ENCODE data around the gene SV2C. TPM values are rescaled to one million over a fixed set of nuclear protein-coding genes. Genes with fewer than 3 reads are reported as not detected.

SV2C gene
- total and polyA plus RNA-seq, 4 experiments from 2014 or later, result 0.02 TPM; not detected in 3

DNA sequence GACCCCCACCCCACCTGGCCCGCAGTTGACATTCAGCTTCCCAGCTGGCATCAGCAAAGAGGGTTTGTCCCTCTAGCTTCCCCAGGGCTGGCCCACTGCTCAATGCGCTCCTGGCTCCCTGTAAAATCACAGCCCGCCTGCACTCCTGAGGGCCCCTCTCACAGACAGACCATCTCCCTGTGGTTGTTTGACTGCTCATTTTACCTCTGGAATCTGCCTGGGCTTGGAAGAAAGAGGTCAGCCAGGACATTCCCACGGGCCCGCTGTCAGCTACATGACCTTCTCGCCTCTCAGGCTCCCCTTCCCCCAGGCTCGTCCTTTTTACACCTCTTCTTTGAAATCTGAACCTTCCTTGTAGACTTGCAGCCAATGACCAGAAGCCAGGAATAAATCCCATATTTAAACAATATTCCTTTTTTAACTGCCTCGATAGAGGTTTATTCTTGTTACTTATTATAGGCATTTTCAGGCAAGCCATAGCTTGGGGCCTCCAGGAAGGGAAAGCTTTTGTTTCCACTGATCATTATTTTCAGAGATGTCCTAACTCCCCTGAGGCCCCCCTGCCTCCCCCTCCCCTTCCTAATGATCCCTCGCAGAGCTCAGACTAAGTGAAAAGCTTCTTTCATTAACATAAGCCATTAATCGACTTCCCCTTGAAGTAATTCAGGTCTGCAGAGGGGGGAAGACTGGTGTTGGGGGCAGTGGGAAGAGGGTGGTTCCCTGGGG is 243.6 kb downstream of the SV2C start:
- intact Hi-C loops (cut with micrococcal nuclease), result loop anchor here (1.0 to 5.0 kb wide), 2 partner anchors 76 to 146 kb away; no protein-coding TSS in a partner anchor
- POLR2A ChIA-PET (ENCODE audit: partially characterized antibody), result interaction anchor here (0.8 to 5.8 kb wide), 25 partner anchors 8 to 1392 kb away, joined by 3 to 95 read pairs (median 6); partner anchors contain the start of gene IQGAP2
- Mint-ChIP-seq H3K4me1 (peaks cover 60 to 87% (median 72%) of the 10 kb centered on the region in 4 donors), H3K4me3 (peak overlapping the region; percentile 18 to 84 (median 74)), H3K27me3 (no peaks in the 10 kb centered on the region), H3K27ac (peak overlapping the region; percentile 91 to 97 (median 94)), H3K9me3 (peaks cover 0 to 15% (median 3%) of the 10 kb centered on the region in 8 donors), H3K36me3 (no peaks in the 10 kb centered on the region)
- H3K27me3 ChIP-seq (ENCODE audit: insufficient read depth, low read length), result no peaks in the 10 kb centered on the region
- no peak for DNase-seq
- H3K36me3 ChIP-seq (ENCODE audit: insufficient read depth, low read length), result no peaks in the 10 kb centered on the region
- no peaks in the 10 kb centered on the region for H3K9me3 ChIP-seq (ENCODE audit: control insufficient read depth in 1 of 2, low read length in 2 of 2)
- H3K27ac ChIP-seq (ENCODE audit: low read depth, low read length), result peak overlapping the region; percentile 49
- no peak overlapping the region for H3K4me3 ChIP-seq (ENCODE audit: low read length in 2 of 2)
- CTCF ChIA-PET (ENCODE audit: partially characterized antibody), result interaction anchor here (0.7 to 6.0 kb wide), 20 partner anchors 8 to 257 kb away, joined by 3 to 28 read pairs (median 4); partner anchors contain the start of gene IQGAP2
- peaks cover 74% of the 10 kb centered on the region for H3K4me1 ChIP-seq (ENCODE audit: insufficient read depth, low read length)

DNA sequence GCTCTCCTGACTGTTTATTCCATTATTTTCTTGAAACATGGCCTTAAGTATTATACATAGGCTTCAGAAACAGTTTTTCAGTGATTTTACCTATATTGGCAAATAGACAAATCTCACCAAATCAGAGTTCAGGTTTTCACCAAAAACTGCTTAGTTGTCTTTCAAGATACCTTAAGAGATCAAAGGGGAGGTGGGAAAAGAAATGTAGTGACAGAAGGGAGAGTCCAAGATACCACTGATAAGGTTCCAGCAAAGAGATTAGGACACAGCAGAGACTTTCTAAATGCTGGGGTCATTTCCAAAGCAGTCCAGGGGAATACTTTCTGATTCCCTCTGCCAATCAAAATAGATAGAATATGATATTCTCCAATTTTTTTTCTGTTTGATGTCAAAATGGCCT is 246.2 kb downstream of the SV2C start:
- Mint-ChIP-seq H3K9me3 (peaks cover 0 to 3% (median 0%) of the 10 kb centered on the region in 8 donors), H3K27ac (peak overlapping the region; percentile 25 to 92 (median 81)), H3K36me3 (no peaks in the 10 kb centered on the region), H3K27me3 (no peaks in the 10 kb centered on the region), H3K4me1 (peaks cover 74 to 96% (median 83%) of the 10 kb centered on the region in 4 donors), H3K4me3 (peak overlapping the region in 3 of 8 donors; percentile 13 to 26 (median 26))
- no peak for DNase-seq
- no peaks in the 10 kb centered on the region for H3K9me3 ChIP-seq (ENCODE audit: control insufficient read depth in 1 of 2, low read length in 2 of 2)
- H3K36me3 ChIP-seq (ENCODE audit: insufficient read depth, low read length), result no peaks in the 10 kb centered on the region
- peaks cover 92% of the 10 kb centered on the region for H3K4me1 ChIP-seq (ENCODE audit: insufficient read depth, low read length)
- no peak overlapping the region for H3K4me3 ChIP-seq (ENCODE audit: low read length in 2 of 2)
- intact Hi-C loops (cut with micrococcal nuclease), result loop anchor here (5.0 kb wide), 1 partner anchor 143 kb away; no protein-coding TSS in a partner anchor
- POLR2A ChIA-PET (ENCODE audit: partially characterized antibody), result interaction anchor here (0.7 to 5.8 kb wide), 2 partner anchors 8 to 74 kb away, joined by 3 to 95 read pairs; partner anchors contain the start of gene IQGAP2
- no peaks in the 10 kb centered on the region for H3K27me3 ChIP-seq (ENCODE audit: insufficient read depth, low read length)
- H3K27ac ChIP-seq (ENCODE audit: low read depth, low read length), result no peak overlapping the region
- CTCF ChIA-PET (ENCODE audit: partially characterized antibody), result interaction anchor here (0.9 to 5.1 kb wide), 3 partner anchors 13 to 253 kb away, joined by 3 to 19 read pairs (median 3); no protein-coding TSS in a partner anchor

DNA sequence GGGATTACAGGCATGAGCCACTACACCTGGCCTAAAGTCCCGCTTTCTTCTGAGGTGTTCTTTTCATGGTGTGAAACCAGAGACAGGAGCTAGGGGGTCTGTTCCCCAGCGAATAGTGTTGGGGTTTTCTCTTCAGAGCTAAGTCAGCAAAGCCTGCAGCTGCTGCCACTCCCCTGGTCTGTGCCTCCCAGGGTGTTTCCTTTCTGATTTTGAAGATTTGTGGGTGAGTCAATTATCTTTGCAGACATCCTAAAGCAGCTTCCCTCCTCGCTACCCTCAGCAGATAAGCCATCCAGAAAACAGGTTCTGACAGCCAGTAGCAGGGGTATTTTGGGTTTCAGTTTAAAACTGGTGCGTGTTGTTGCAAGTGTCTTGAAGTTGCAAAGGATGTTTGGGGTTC is 247.9 kb downstream of the SV2C start:
- POLR2A ChIA-PET (ENCODE audit: partially characterized antibody), result interaction anchor here (0.9 to 3.6 kb wide), 13 partner anchors 11 to 216 kb away, joined by 3 to 55 read pairs (median 5); partner anchors contain the start of gene IQGAP2

DNA sequence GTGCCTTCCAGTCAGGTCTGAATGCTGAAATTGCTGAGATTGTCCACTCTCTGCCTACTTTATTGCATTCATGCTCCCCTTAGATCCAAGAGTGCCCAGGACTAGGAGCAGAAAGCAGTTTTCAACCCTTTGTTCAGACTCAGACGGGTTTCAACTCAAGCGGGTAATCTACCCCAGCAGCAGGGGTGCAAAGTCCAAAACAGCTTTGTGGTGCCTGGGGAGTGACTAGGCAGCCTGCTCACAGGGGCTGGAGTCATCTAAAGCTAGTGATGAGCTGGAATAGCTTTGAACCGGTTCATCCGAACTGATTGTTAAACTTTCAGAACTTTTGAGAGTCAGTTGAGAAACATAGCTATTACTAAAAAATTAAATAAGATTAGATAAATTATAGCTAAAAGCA is 248.9 kb downstream of the SV2C start:
- peaks cover 64% of the 10 kb centered on the region for H3K4me1 ChIP-seq (ENCODE audit: insufficient read depth, low read length)

More for the DNA sequence above, 247.9 kb downstream of the SV2C start:
- peaks cover 74% of the 10 kb centered on the region for H3K4me1 ChIP-seq (ENCODE audit: insufficient read depth, low read length)
- H3K27me3 ChIP-seq (ENCODE audit: insufficient read depth, low read length), result no peaks in the 10 kb centered on the region
- Mint-ChIP-seq H3K27ac (peak overlapping the region; percentile 87 to 96 (median 93)), H3K27me3 (no peaks in the 10 kb centered on the region), H3K9me3 (peaks cover 0 to 3% (median 0%) of the 10 kb centered on the region in 8 donors), H3K4me3 (peak overlapping the region; percentile 13 to 86 (median 76)), H3K4me1 (peaks cover 62 to 81% (median 71%) of the 10 kb centered on the region in 4 donors), H3K36me3 (no peaks in the 10 kb centered on the region)
- H3K27ac ChIP-seq (ENCODE audit: low read depth, low read length), result peak overlapping the region; percentile 49
- CTCF ChIA-PET (ENCODE audit: partially characterized antibody), result interaction anchor here (0.6 to 5.1 kb wide), 14 partner anchors 10 to 443 kb away, joined by 3 to 31 read pairs (median 4); partner anchors contain the start of gene IQGAP2
- H3K36me3 ChIP-seq (ENCODE audit: insufficient read depth, low read length), result no peaks in the 10 kb centered on the region
- H3K4me3 ChIP-seq (ENCODE audit: low read length in 2 of 2), result no peak overlapping the region
- DNase-seq, result peak; percentile 40 to 67 (median 50)
- intact Hi-C loops (cut with micrococcal nuclease), result no loop called here
- H3K9me3 ChIP-seq (ENCODE audit: control insufficient read depth in 1 of 2, low read length in 2 of 2), result no peaks in the 10 kb centered on the region

DNA sequence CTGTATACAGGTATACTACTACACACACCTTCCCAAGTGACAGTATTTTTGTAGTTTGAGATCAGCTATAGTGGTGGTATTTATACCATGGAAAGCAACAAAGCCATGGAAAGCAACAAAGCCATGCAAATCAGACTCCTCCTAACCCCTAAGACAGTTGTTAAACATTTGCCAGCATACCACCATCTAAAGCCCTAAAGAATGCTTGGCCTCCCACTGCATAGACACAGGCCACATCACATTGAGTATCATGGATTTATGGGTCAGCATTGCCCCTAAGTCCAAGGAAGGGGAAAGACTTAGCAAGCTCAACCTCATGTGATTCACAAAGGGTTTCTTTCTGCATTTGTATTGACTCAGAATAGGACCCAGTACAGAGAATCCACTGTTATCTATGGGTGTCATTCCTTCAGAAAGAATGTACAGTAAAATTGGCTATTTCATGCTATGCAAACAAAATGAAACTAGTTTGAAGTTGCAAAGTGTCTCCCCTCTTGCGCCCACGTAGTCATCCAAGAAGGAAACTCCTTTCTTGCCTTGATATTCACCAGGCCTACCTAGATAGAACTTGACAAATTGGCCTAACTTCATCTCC is 249.5 kb downstream of the SV2C start:
- POLR2A ChIA-PET (ENCODE audit: partially characterized antibody), result interaction anchor here (0.9 to 3.6 kb wide), 8 partner anchors 10 to 215 kb away, joined by 3 to 55 read pairs (median 8); partner anchors contain the start of gene IQGAP2

More for the DNA sequence above, 248.9 kb downstream of the SV2C start:
- CTCF ChIA-PET (ENCODE audit: partially characterized antibody), result interaction anchor here (0.7 to 5.1 kb wide), 9 partner anchors 14 to 442 kb away, joined by 3 to 31 read pairs (median 9); partner anchors contain the start of gene IQGAP2
- no peak for DNase-seq
- H3K4me3 ChIP-seq (ENCODE audit: low read length in 2 of 2), result no peak overlapping the region
- H3K27me3 ChIP-seq (ENCODE audit: insufficient read depth, low read length), result no peaks in the 10 kb centered on the region
- Mint-ChIP-seq H3K27me3 (no peaks in the 10 kb centered on the region), H3K27ac (peak overlapping the region in 6 of 7 donors; percentile 67 to 96 (median 90)), H3K9me3 (peaks cover 0 to 3% (median 0%) of the 10 kb centered on the region in 8 donors), H3K36me3 (no peaks in the 10 kb centered on the region), H3K4me3 (peak overlapping the region in 4 of 8 donors; percentile 72 to 86 (median 82)), H3K4me1 (peaks cover 55 to 72% (median 61%) of the 10 kb centered on the region in 4 donors)
- intact Hi-C loops (cut with micrococcal nuclease), result no loop called here
- H3K9me3 ChIP-seq (ENCODE audit: control insufficient read depth in 1 of 2, low read length in 2 of 2), result no peaks in the 10 kb centered on the region
- no peaks in the 10 kb centered on the region for H3K36me3 ChIP-seq (ENCODE audit: insufficient read depth, low read length)
- H3K27ac ChIP-seq (ENCODE audit: low read depth, low read length), result peak overlapping the region; percentile 49
- POLR2A ChIA-PET (ENCODE audit: partially characterized antibody), result interaction anchor here (0.9 to 3.6 kb wide), 12 partner anchors 10 to 215 kb away, joined by 3 to 55 read pairs (median 6); partner anchors contain the start of gene IQGAP2

DNA sequence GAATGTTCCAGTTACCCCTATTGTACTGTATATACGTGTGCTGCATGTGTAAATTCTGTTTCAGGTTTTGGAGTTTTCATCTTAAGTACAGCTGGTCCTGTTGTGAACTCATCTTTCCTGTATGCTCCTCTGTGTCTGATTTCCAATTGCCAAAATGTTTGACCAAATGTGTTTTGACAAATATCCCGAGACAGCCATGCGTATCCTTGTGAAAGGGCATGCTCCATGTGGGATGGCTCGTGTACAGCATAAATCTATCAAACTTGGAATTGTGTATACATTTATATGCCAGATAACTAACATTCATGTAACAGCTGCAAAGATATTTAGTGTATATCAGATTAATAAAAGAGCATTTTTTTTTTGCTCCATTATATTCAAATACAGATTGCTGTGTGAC is 250.4 kb downstream of the SV2C start:
- ChIA-PET CTCF (ENCODE audit: partially characterized antibody) (interaction anchor here (0.8 to 5.1 kb wide), 4 partner anchors 24 to 250 kb away, joined by 4 to 19 read pairs (median 6); no protein-coding TSS in a partner anchor), POLR2A (ENCODE audit: partially characterized antibody) (interaction anchor here (3.2 kb wide), 1 partner anchor 210 kb away, joined by 38 read pairs; no protein-coding TSS in a partner anchor)
- Histone ChIP-seq H3K27me3 (ENCODE audit: insufficient read depth, low read length) (no peaks in the 10 kb centered on the region), H3K36me3 (ENCODE audit: insufficient read depth, low read length) (no peaks in the 10 kb centered on the region), H3K4me1 (ENCODE audit: insufficient read depth, low read length) (peaks cover 62% of the 10 kb centered on the region), H3K4me3 (ENCODE audit: low read length in 2 of 2) (no peak overlapping the region), H3K27ac (ENCODE audit: low read depth, low read length) (no peak overlapping the region), H3K9me3 (ENCODE audit: control insufficient read depth in 1 of 2, low read length in 2 of 2) (no peaks in the 10 kb centered on the region)
- Mint-ChIP-seq H3K36me3 (no peaks in the 10 kb centered on the region), H3K4me1 (peaks cover 48 to 71% (median 57%) of the 10 kb centered on the region in 4 donors), H3K27ac (peak overlapping the region in 4 of 7 donors; percentile 25 to 93 (median 60)), H3K27me3 (no peaks in the 10 kb centered on the region), H3K4me3 (peak overlapping the region in 1 of 8 donors; percentile 1), H3K9me3 (peaks cover 0 to 3% (median 0%) of the 10 kb centered on the region in 8 donors)
- DNase-seq, result no peak
- intact Hi-C loops (cut with micrococcal nuclease), result no loop called here

More for the DNA sequence above, 249.5 kb downstream of the SV2C start:
- intact Hi-C loops (cut with micrococcal nuclease), result no loop called here
- peaks cover 62% of the 10 kb centered on the region for H3K4me1 ChIP-seq (ENCODE audit: insufficient read depth, low read length)
- H3K27me3 Mint-ChIP-seq, result no peaks in the 10 kb centered on the region
- H3K36me3 Mint-ChIP-seq, result no peaks in the 10 kb centered on the region
- CTCF ChIA-PET (ENCODE audit: partially characterized antibody), result interaction anchor here (0.7 to 5.1 kb wide), 10 partner anchors 13 to 442 kb away, joined by 3 to 31 read pairs (median 6); partner anchors contain the start of gene IQGAP2
- no peak overlapping the region for H3K27ac ChIP-seq (ENCODE audit: low read depth, low read length)
- H3K4me3 ChIP-seq (ENCODE audit: low read length in 2 of 2), result no peak overlapping the region
- no peaks in the 10 kb centered on the region for H3K27me3 ChIP-seq (ENCODE audit: insufficient read depth, low read length)
- DNase-seq, result no peak
- peak overlapping the region in 5 of 8 donors; percentile 4 to 60 (median 30) for H3K4me3 Mint-ChIP-seq
- H3K9me3 ChIP-seq (ENCODE audit: control insufficient read depth in 1 of 2, low read length in 2 of 2), result no peaks in the 10 kb centered on the region
- H3K4me1 Mint-ChIP-seq, result peaks cover 53 to 72% (median 60%) of the 10 kb centered on the region in 4 donors
- H3K27ac Mint-ChIP-seq, result peak overlapping the region; percentile 63 to 93 (median 82)
- peaks cover 0 to 3% (median 0%) of the 10 kb centered on the region in 8 donors for H3K9me3 Mint-ChIP-seq
- no peaks in the 10 kb centered on the region for H3K36me3 ChIP-seq (ENCODE audit: insufficient read depth, low read length)

Measured in CD4-positive, alpha-beta memory T cell (primary cell).